Activated naive CD4-positive, alpha-beta T cell treated with anti-CD3 and anti-CD28 coated beads, Interleukin-2, amount 50 U/mL, for 16 hours (primary cell): Measurements from ENCODE around the gene TMEM187.

Experiments
- DNase-seq: peaks from one replicate; pipeline ENCODE4 v3.0.0-alpha.2; 2020

The TMEM187 gene

DNA sequence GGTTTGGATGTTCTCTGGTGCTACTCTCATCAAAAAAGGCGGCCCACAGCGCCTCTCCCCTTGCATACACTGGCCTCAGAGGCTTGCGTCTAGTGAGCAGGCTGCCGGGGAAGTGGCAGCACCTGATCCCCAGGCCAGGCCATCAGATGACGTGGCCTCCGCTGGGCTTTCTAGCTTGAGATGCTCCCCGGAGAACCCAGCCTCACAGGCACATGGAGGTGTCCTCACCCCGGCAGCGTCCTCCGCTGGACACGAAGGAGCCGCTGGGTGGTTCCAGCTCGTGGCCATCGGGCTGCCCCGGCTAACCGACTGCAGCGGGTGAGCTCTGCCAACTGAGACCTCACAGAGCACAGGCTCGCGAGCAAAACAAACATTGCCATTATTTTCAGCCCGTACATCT lies 34.4 kb downstream of the TMEM187 start:
- no peak for DNase-seq

DNA sequence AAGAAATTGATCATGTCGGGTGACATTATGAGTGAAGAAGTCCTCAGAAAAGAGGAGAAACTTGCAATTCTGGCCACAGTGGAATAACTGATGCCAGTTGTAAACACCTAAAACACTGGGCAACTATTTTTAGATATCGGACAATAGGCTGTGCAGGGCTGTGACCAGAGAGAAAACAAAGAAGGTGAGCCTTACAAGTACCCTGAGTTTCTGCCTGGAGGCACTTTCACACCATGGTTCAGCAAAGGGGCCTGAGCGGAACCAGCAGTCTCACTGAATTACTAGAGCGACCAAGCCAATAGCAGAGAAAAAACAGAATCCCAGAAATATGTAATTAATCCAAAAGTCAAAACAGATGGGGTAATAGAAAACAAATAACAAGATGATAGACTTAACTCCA lies 36.0 kb downstream of the TMEM187 start:
- DNase-seq: no peak

DNA sequence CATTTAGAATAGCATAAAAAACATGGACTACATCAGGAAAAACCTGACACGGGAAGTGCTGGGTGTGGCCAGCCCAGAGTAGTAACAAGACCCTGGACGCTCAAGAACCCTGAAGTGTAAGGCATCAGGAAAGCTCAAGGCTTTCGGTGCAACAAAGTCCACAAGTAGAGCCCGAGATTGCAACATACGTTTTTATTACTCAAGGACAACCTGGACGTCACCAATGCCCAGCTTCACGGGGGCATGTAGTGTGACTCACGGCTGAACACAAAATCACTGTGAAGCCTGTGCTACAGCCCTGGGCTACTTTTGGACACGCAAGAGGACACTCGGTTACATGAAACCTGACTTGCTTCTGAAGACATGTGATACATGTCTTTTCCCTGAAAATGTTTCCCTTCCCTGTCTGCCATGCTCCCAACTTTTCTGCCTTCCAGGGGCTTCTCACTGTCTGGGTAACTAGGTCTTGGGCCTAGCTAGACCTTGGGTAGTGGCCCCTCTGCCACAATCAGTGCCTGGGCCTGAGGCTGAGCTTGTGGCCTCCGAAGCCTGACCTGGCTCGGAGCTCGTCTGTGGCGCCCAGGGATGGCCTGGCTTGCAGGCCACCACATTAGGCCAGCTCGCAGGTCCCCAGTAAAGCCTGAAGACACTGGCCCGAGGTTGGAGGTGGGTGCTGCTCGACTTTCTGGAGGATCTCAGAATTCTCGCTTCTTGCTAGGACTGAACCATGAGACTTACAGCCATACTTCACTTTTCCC lies 38.0 kb downstream of the TMEM187 start:
- DNase-seq: no peak

DNA sequence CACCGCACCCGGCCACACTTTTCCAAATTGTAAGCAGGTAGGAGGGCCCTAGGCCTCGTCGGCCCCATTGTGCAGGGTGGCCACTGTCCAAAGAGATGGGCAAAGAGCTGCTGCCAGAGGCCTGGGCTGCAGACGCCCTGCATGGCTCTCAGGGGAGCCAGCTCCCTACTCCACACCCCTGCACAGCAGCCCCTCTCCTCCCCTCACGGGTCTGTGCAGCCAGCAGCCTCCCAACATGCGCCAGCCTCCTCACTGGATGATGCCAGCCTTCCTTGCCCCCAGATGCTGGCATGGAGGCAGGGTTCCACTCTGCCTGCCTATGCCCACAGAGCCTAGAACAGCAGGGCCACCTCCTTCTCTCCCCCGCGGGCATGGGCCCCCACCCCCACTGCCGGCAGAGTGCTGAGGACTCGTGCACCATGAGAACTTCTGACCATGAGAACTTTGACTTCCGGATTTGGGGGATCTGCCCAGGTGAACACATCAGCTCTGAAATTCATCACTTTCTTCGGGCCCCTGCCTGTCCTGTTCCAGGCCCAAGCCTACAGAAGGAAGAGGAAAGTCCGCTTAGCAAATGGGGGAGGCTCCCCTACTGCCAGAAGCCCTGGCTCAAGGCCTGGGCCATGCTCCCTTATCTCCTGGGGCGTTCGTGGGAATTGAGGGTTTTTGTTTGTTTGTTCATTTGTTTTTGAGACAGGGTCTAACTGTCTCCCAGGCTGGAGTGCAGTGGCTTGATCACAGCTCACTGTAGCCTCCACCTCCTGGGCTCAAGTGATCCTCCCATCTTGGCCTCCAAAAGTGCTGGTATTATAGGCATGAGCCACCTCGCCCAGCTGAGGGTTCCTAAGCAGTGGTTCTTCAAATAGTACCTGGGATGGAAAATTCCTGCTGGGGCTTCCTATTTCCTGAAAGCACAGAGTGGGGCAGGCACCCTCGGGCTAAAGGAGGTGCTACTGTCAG lies 39.1 kb downstream of the TMEM187 start:
- no peak for DNase-seq

DNA sequence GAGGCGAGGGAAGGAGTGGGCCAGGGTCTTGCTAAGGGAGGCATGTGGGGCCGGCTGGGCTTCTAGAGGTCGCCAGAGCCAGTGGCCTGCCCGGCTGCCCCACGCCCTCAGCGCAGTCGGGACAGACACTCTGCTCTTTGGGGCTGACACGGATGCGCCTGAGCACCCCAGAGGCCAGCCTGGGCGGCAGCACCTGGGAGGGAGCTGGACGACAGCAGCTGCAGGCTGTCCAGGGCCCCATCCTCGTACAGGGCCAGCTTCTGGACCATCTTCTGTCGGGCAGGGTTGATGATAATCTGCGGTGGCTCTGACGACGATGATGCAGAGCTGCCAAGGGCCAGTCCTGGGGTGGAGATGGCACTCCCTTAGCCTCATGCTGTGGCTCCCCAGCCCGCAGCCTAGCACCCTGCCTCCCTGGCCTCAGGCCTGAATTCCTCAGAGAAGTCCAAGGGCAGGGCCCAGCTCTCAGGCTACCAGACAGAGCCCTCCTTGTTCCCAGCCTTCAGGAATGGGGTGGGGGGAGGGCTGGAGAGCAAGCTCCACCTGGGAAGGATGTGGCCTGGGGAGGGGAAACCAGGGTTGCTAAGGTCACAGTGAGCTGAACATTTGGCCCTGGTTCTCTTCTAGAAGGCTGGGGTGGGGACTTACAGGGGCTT lies 39.9 kb downstream of the TMEM187 start:
- no peak for DNase-seq

DNA sequence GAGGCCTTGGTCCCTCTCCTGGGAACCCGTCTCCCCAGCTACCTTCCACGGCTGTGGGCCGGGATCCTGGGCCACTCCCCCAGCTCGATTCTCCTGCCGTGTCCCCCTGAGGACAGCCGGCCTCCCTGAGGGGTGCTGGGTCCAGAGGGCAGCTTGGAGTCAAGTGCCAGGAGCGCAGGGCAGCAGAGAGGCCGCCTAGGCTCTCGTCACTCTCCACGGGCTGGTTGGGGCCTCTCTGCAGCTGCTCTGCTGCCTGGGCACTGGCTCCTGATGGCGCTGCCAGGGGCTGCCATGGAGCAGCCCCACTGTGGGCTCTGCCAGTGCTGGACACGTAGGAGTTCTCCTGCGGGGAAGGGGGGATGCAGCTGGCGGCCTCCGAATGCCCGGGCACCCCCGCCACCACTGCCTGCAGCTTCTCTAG lies 40.5 kb downstream of the TMEM187 start:
- no peak for DNase-seq

DNA sequence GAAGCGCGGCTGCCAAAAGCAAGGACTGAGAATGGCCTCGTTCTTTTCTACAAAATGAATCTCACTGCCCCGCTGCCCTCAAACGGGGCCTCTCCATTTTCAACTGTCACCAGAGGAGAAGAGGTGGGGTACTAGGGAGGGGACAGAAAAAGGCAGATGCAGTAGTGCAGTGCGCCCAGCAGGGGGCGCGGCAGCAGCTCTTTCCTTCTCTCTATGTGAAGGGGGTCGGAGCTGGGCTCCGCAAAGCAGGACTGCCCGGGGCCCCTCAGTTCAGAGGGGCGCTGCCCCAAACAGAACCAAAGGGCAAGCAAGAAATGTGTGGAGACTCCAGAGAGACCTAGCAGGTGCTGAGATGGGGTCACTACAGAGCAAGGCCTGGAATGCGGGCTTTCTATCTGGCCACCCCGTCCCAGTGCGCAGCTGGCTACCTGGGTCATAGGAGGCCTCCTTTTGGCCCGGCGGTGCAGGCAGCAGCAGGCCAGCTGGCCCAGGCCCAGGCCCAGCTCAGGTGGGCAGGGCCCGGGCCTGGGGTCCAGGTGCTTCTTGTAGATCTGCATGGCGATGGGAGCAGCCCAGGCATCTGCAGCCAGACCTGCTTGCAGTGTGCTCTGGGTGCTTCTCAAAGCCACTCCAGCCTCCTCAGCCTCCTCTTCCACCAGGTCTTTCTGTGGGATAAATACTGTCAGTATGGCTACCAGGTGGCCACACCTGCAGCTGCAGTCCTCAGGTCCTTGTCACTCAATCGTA lies 41.2 kb downstream of the TMEM187 start:
- peak; percentile 48 for DNase-seq

DNA sequence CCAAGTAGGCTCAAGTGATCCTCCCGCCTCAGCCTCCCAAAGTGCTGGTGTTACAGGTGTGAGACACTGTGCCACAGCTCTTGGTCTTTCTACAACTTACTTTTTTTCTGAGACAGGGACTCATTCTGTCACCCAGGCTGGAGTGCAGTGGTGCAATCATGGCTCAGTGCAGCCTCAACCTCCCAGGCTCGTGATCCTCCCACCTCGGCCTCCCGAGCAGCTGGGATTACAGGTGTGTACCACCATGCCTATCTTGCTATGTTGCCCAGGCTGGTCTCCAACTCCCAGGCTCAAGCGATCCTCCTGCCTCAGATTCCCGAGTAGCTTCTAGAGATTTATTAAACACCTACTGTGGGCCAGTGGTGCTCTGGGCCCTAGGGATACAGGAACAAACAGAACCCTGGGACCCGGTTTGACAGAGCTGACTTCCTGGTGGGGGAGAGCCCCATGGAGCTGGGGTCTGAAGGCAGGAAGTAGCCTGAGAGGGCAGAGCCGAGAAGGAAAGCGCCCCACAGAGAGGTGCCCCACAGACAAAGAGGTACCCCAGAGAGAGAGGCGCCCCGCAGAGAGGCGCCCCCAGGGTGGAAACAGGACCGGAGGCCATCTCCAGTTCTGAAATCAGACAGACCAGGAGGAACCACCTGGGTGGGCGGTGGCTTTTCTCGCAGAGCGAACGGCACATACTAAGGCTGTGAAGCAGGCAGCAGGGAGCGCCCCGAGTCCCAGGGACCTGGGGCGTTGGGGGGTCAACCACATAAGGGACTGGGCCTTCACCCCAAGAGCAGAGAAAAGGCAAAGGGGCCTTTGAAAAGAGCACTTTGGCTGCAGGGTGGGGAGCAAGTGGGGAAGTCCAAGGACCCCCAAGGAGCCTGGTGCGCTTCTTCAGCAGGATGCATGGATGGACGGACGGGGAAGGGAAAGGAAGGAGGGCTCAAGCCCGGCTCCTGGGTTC lies 42.2 kb downstream of the TMEM187 start:
- DNase-seq: no peak

DNA sequence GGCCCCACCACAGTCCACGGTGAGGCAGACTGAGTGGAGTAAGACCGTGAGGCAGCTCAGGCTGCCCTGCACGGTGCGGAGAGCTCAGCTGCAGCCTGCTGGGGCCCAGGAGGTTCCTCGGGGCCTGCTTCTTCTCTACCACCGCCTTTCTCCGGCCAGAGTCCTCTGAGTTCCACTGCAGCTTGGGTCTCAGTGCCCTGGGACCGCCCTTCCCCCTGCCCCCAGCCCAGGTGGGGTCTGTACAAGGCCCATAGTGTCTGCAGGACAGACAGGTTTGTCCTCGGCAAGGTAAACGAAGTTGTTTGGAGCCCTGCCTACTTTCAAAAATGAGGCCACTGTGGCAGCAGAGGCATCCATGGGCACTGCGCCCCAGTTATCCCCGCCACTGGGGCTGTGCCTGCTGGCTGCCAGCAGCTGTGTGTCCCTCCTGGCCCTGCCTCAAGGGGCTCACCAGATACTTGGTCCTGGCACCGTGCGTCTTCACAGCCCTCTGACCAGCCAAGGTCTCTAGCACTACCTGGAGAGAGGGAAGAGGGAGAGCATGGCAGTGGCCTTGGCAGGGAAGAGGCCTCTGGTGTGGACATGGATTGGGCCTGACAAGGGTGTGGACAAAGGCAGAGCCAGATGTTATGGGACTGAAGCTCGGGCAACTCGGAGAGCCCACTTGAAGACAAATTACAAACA lies 43.2 kb downstream of the TMEM187 start:
- no peak for DNase-seq

DNA sequence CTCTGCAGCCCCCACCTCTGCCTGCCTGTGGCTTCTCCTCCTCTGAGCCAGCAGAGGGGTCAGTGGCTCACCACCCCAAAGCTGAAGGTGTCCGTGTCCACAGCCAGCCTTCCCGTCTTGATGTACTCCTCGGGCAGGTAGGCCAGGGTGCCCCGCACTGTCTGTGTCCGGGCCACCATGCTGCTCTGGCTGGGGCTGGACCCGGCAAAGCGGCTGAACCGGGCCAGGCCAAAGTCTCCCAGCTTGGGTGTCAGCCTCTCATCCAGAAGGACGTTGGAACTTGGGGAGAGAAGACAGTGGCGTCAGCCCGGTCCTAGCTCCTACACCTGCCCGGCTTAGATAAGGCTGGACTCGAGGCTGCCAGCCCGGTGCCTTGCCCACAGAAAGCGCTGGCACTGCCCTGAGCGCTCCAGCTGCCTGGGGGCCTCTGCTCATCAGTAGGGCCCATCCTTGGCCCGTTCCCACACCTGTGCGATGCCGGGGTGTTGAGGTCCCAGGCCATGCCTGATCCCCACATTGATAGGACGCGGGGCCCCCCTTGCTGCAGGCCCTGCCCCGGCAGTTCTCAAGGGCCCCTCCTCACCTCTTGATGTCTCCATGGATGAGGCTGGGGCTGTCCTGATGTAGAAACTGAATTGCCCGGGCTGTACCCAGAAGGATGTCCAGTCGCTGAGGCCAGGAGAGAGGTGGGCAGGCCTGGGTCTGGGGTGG lies 44.0 kb downstream of the TMEM187 start:
- DNase-seq: no peak

DNA sequence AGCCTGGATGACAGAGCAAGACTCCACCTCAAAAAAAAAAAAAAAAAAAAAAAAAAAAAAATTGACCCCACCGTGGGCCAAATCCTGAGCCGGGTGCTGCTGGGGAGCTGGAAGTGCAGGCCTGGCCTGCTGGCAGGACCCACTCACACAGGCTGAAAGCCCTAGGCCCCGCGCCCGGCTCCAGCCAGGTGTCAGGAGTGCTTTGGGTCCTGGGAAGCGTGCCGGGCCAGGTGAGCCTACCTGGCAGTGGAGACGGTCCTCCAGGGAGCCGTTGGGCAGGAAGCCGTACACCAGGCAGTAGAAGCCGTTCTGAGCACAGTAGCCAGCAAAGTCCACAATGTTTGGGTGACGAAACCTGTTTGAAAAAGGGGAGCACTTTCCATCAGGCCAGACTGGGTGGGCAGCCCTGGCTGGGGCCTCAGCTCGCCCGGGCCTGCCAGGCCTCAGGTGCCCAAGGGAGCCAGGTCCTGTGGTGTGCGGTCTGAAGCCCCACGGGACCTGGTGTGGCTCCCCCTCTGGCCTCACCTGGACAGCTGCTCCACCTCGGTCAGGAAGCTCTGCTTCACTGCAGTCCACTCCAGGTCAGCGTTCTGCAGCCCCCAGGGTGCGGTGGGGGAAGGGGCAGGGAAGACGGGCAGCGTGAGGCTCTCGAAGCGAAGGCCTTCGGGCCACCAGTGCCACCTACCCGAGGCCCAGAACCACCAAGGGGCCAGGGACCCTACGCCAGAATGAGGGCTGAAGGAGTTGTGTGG lies 45.4 kb downstream of the TMEM187 start:
- no peak for DNase-seq

DNA sequence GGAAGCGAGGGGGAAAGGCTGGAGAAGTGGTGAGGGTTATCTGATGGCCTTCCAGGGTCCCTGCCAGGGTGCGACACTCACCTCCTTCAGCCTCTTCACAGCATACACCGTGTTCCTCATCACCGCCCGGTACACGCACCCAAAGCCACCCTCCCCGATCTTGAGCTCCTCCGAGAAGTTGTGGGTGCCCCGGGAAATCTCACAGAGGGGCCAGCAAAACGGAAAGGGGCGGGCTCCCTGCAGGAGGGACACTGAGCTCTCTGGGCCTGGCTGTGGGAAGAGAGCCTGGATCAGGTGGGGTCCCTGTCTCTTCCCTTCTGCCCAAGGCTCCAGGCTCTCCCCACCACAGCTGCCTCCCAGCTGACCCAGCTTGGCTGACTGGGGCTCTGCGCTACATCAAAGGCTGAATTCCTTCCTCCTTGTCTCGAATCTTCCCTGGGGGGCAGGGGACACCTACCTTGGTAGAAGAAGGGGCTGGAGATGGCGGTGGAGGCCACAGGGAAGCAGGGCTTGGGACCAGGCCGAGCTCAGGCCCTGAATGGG lies 46.0 kb downstream of the TMEM187 start:
- no peak for DNase-seq

DNA sequence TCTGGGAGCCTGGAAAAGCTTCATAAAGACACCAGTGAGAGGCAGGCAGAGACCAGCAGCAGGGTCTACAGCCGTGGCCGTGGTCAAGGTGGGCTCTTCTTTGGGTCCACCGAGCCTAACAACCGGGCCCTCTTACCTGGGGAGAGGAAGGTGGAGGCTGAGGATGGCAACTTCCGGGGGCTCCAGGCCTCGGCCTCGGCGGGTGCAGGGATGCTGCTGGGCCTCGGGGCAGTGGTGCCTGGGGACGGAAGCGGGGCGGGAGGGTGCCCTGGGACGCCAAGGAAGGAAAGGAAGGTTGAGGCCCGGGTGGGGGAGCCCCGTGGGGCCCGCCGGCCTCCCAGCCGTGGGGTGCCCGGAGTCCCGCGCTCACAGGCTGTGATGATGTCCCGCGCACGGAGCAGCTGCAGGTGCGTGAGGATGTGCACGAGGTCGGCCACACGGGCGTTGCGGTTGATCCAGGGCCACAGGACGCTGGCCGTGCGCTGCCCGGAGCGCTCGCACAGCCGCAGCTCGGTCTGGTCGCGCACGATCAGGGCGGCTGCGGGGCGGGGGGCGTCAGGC lies 46.6 kb downstream of the TMEM187 start:
- peak; percentile 30 for DNase-seq

DNA sequence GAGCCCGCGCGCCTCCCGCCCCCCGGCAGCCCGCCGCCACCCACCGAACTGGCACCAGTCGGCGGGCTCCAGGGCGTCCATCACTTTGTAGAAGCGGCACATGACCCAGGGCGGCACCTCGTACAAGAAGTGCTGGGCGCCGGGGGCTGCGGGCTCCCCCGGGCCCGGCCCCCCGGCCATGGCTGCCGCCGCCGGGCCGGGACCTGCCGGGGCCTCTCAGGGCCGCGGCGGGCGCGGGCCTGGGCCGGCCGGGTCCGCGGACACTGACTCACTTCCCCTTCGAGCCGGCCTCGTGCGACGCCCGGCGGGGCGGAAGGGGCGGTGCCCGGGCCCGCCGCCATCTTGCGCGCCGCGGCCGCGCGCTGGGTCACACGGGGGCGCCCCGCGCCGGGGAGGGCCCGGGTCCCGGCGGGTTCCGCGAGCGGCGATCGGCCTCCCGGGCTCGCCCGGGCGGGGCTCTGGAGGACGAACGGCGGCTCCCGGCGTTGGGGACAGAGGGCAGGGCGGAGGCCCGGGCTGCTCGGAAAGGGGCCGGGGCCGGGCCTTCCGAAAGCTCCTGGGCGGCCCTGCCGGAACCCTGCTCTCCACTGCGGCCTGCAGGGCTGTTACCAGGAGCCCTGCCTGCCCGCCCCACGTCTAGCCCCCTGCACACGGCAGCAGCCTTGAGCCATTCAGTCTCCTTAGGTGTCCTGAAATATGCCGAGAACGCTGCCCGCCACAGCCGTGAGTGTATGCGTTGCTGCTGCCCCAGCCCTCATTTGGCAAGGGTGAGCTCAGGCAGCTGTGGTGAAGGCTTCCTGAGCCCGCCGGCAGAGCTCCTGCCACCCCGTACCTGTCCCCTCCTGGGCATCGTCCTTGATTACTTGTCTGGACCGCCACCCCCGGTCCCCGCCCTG lies 47.3 kb downstream of the TMEM187 start, which contains the start of gene IRAK1:
Gene IRAK1 (minus strand): TSS at position 270 of the 896 bp plus-strand sequence. CDS start 90 bp downstream, at position 180.
- DNase-seq: peak; percentile 60

DNA sequence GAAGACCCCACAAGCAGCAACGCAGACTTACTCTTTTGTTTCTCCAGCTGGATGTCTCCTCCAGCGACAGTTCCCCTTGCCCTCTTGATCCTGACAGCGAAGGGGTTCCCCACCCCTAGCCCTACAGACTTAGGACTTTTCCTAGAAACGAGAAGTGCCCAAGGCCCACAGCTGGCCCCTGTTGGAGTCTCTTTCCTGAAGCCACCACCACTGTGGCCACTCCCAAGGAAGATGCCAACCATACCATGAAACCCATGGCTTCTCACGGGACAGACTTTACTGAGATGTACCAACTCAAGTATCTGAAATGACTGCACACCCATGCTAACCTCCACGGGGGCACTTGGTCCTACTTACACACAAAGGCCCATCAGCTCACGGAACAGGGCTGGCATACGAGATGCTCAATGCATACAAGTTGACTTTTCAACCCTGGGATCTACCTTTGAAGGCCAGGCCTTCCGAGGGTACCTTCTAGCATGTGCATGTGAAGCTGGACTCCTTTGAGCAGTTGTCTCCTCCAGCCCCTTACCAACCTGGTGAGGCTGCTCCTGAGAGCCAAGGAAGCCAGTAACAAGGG lies 48.1 kb downstream of the TMEM187 start:
- no peak for DNase-seq

DNA sequence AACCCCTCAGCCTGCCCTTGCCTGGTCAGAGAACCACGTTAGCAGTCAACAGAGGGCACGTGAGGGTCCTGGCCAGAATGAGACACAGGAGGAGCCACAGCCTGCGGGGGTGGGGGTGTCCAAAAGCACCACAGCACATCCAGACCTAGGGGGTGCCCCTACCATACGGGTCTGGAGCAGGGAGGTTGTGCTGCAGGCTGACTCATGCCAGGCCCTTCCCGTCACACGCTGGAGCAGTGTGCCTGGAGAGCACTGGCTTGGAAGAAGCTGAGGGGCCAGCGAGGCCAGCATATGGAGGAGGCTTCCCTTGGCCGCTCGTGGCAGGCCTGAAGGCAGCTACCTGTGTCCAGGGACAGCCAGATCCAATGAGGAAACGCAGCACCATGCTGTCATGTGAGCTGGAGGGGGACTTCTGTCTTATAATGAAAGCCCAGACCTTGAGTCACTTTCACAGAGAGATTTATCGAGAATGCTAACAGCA lies 48.6 kb downstream of the TMEM187 start:
- DNase-seq: no peak

DNA sequence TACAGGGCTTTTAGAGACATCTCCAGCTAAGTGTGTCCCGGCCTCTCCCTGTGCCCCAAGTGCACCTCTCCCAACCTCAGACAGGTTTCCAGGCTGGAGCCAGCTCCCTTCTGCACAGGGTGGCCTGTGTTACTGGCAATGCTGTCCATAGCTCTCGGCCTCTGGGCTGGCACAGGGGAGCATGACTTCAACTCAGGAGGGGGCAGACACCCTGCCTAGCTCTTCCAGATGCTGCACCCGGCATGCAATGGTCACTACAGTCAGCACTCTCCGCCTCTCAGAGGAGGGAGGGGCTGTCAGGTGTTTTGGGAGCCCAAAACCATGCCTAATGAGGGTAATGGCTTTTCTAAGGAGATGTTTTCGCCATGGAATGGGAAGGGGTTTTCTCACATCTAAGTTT lies 49.6 kb downstream of the TMEM187 start:
- no peak for DNase-seq
